GM19395 (cell line): ENCODE measurements around the gene NPY4R.
"Not testable (repeated sequence)": the region's sequence is repeated elsewhere in the genome, so short reads cannot be mapped to it uniquely, and the experiment has no call there.

Experiments used
- ATAC-seq: cut with Tn5 transposase; IDR thresholded peaks from one replicate; pipeline ENCODE4 v1.9.1; 2021; ENCODE audit warnings: mild to moderate bottlenecking, moderate library complexity; ENCODE audit not compliant: unreplicated experiment

NPY4R gene

DNA sequence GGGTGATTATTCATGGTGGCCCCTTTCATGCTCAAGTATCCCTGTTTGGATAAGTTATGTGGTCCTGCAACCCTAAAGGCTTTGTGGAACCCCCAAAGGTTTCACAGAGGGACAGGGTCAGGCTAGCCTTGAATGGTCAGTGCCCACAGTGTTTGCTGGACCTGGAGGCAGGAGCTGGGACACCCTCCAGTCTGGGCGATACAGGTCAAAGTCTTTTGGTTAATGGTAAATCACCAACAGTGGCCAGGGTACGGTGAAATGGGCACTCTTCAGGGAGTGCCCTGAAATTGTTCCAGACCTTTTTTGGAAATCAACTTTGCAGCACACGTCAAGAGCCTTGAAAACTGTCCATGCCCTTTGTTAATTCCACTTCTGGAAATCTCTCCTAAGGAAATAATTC, 8.7 kb downstream of the NPY4R start:
- not testable (repeated sequence) for ATAC-seq

DNA sequence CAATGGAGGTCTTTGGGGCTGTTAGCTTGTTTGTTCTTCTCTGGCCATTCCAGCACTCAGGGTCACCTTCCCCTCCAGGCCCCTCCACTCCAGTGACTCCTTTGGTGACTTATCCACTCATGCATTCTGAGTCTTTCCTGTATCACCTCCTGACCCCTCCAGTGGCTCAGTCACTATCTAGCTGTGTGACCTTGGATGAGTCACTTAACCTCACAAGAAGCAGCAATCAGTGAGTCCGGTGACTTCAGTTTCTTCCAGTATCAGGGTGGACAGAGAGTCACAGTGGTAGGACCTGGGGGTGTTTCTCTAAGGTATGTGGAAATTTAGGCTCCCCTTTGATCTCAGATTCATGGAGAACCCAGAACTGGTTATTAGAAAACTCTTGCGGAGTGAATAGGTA, 9.8 kb downstream of the NPY4R start:
- not testable (repeated sequence) for ATAC-seq

DNA sequence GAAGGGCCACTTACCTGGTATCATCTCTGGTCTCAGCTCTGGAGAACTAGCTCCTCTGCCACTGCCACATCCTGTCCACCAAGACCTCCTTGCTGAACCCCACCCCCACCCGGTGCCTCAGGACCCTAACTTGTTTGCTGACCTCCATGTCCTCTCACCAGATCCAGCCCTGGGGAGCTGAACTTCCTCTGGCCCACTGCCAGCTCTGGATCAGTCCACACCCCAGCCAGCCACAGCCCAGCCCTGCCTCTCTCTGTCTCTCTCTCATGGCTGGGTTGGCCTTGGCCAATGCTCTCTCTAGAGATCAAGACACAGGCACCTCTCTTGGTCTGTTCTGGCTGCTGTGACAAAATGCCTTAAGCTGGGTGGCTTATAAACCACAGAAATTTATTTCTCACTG, 14.4 kb downstream of the NPY4R start:
- ATAC-seq = not testable (repeated sequence)

DNA sequence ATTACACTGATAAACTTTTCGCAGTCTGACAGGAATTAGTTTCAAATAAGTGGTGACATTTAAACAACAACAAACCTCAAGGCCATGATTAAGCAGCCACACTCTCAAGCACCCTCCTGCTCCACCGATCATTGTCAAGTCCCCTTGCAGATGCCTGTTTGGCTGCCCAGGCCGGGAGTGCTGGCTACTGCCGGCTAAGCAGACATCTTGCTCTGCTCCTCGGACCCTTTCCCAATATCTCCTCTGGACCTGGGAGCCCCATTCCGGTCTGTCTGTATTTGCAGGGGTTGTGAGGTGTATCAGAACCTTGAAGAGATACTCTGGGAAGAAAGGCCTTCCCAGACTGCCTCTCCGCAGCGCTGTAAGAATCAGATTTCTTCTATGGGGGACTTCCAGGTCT, 14.9 kb downstream of the NPY4R start:
- ATAC-seq = not testable (repeated sequence)

DNA sequence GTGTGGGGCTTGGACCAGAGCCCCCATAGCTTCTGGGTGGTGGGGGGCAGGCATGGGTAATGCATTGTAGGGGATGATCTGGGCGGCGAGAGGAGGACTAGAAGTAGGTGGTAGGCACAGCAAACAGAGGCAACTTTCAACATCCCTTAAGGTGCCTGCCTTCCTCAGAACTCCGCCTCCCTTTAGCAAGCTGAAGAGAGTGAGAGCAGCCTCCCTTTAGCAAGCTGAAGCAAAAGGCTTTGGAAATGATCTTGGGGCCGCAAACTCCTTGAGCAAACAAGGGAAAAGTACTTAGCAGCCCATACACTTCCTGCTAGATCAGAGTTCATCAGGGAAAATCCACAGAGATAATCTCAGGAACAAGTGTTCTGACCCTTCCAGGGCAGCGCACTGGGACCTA, 18.3 kb downstream of the NPY4R start:
- ATAC-seq = not testable (repeated sequence)

DNA sequence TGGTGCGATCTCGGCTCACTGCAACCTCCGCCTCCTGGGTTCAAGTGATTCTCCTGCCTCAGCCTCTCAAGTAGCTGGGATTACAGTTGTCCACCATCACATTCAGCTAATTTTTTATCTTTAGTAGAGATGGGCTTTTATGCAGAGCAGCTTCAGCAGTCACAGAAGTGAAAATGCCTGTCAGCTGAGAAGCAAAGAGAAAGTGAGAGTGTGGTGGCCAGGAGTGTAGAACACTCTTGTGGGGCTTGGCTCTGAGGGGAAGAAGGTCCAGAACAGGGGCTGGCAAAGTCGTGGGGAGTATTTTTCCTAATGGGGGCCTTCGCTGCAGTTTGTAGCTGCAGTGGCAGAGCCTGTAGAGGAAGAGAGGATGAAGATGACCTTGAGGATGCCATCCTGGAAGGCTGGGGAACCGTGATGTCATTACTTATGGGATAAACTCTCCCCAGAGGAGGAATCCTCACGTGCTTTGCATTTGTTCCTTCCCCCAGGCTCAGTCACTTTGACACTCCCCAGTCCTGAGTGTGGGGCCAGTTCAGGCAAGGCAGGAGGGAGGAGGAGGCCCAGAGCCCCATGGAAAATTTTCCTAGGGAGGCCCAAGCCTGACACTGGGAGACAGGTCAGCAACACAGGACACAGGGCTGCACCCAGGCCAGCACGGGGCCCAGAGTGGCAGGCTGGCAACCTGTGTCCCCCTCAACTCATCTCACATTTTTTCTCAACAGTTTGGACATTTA, 20.2 kb downstream of the NPY4R start:
- peak; percentile 74 for ATAC-seq

DNA sequence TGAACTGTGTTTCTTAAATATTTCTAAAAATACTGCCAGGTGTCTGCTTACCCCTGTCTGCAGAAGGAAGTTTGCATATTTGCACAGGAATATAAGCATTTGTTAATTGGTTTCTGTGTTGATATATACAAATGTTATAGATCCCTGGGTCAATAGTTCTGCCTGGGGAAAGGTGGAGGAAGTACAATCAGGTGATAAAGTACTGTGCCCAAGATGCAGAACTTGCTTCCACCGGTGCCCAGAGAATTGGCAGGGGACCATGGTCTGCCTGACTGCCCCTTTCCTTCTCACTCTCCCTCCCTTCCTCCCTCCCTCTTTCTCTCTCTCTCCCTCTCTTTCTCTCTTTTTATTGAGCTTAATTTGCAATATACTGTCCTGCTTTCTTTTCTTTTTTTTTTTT, 22.3 kb downstream of the NPY4R start:
- ATAC-seq = not testable (repeated sequence)

DNA sequence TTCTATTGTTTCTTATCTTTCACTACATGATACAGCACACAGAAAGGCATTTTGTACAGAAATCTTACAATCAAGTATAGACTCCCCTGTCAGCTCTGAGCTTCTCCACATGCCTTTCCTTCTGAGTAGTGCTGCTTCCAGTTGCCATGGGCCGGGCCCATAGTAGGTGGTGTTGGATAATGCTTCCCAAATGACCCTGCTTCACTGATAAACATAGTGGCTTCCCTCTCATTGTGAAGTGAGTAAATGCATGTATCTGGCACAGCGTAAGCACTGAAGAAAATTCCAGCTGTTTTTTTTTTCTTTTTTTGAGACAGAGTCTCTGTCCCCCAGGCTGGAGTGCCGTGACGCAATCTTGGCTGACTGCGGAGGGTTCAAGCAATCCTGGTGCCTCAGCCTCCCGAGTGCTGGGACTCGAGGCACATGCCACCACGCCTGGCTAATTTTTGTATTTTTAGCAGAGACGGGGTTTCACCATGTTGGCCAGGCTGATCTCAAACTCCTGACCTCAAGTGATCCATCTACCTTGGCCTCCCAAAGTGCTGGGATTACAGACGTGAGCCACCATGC, 23.0 kb downstream of the NPY4R start:
- not testable (repeated sequence) for ATAC-seq

DNA sequence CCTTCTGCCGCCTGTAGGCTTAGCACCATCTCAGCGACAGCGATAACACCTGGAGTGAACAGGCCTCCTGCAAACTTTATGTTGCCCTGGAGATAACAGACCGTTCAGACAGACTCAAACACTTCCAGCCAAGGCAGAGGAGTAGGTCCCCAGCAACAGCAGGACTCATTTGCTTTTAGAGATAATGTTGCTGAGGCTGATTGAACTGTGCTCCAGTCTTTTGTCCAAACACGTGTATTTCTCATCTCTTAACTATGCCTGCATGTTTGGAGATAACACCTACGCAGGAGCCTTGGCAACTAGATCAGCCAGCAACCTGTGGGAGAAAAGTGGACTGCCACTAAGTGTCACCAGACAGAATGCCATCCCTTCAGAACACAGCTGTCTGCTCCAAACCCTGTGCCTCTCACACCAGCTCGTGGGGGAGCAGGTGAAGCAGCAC, 23.9 kb downstream of the NPY4R start:
- not testable (repeated sequence) for ATAC-seq

DNA sequence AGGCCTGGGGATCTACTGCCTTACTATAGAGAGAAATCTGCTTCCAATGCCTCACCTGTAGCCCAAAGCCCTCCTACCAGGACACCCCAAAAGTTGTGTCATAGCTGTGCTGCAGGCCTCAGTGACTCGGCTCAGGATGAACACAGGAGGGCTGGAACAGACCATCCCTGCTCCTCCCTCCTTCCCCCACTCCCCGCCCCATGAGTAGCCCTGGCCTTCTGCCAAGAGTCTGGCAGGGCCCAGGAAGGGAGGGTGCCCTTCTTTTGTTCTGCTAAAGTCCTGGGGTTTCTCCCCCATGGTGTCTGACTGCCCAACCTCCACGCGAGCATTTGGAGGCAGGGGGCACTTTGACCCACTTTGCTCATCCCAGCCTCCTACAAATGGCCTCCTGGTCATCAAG, 24.8 kb downstream of the NPY4R start:
- ATAC-seq = not testable (repeated sequence)

DNA sequence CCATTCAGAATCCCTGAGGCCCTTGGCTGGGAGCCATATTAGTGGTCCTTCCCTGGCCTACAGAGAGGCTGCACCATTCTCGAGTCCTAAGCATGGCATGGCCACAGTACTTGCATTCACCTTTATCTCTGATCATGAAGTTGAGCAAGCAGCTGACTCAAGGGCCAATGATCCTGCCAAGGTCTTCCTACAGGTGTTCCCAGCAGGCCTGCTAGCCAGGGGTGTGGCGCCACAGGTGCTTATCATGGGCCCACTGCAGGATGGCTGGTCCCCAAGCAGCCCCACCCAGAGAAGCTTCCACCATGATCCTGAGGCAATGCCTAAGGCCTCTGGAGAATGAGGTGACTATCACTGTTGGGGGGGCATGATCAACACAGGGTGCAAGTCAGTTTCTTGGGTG, 42.2 kb downstream of the NPY4R start:
- ATAC-seq = not testable (repeated sequence)

DNA sequence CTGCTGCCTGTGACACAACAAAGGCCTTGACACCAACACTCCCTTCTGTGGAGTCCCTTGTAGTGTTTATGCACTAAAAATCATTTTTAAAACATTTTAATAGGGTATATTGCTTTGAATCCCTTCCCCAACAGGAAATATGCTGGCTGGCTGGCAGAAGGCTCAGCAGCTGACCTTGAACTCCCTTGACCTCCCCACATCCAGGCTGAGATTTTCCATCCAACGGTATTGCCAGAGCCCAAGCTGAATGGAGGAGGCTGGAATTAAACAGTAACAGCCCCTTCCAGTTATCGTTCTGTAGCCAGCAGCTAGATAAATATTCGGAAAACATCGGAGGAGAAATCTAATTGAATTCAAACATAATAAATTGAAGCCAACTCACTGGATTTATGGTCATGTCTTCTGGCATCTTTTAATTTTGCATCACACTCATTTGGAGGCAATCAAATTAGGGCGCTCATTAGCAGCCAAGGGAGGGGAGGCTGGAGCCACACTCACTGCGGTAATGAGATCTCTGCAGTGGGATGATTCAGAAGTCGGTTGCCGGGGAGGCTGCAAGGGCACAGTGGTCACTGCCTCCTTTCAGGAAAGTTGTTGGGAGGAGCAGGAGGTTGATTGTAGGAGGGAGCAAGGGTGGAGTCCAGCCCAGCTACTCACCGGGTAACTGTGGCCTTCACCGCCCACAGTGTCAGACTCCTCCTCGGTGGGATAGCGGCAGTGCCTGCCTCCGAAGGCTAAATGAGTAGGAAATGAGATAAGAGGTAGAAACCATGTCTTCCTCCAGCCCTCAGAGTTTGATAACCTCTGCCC, 46.0 kb downstream of the NPY4R start:
- ATAC-seq = not testable (repeated sequence)

DNA sequence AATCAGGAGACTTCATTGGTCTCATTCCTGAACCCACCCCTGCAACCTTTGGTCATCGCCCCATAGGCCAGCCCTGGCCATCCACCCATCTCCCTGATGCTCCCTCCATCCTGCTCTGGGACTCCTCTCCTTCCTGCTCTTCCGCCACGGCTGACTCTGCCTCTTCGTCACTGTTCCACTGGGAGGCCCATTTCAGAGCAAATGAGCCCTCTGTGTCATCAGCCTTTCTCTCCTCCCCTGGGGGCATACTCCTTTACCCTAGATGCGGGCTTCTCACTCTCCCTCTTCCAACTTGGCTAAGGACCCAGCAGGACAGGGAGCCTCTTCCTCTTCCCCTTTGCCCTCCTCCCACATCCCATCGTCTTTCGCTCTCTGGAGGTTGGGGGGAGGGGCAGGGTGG, 47.5 kb downstream of the NPY4R start:
- not testable (repeated sequence) for ATAC-seq

DNA sequence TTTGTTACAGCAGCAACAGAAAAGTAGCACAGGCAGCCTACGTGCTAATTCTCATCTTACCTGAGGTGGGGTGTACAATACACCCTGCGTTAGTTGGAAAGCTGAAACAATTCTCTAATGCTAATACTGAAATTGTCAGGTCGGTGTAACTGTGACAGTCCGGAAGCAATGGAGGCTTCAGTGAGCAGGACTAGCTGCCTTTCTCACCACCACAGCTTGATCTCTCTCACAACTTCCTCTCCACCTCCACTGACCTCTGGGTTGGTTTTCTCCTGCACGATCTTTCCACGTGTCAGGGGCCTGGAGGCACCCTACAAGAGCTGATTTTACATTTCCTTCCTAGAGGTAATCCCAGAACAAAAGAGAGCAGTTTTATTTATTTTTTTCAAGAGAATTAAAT, 50.5 kb downstream of the NPY4R start:
- not testable (repeated sequence) for ATAC-seq

DNA sequence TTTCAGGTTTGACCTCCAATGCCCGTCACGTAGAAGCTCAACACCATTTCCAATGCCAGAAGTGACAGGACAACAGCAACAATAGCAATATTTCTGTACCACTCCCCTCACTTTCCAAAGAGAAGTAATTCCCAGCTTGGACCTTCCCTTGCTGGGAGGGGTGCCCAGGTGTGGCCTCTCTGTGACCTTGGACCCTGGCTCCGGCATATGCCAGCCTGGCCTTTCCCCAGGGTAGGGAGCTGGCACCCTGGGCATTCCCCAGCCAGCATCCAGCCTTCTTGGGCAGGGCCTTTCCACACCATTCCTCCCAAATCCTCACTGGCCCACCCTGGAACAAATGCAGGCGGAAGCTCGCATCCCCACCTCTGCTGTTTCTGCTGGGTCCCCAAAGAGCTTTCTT, 53.1 kb downstream of the NPY4R start:
- not testable (repeated sequence) for ATAC-seq

DNA sequence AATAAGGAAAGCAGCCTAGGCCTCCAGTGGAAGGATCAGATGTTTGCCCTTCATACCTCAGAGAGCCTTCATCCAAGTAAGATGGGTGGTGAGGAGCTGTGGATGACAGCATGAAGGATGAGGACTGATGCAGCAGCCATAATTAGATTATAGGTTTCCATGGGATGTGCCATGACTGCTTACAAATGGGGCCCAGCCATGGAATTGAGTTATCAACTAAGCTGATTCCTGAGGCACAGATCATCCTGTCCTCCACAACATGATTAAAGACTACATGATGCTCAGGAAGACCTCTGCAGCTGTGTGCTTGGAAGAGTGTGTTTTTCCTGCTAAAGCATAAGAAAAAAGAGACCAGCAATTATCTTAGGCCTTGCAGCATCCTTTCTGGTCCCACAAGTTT, 54.6 kb downstream of the NPY4R start:
- ATAC-seq = not testable (repeated sequence)
